ENCODE results near the gene GJA3. TPM values are rescaled to one million over a fixed set of nuclear protein-coding genes. Genes with fewer than 3 reads are reported as not detected.
A peak's percentile ranks its signal among the peaks of the same experiment; 100 is the strongest.

GJA3 gene
- total RNA-seq, 1 experiment from 2014 or later: 0.92 TPM

- Histone ChIP-seq H3K27ac (ENCODE audit: insufficient read length, low read depth, low read length) (no peak overlapping the region), H2BK5ac (ENCODE audit: insufficient read length, low read length) (no peak overlapping the region), H3K9me3 (ENCODE audit: control insufficient read depth, low read depth, low read length) (no peaks in the 10 kb centered on the region), H3K23ac (ENCODE audit: insufficient read length, low read depth, low read length) (no peak overlapping the region), H3K56ac (ENCODE audit: insufficient read length, low read depth, low read length) (no peak overlapping the region), H2BK20ac (ENCODE audit: low read depth, low read length, poor library complexity, severe bottlenecking) (no peak overlapping the region), H3K18ac (ENCODE audit: insufficient read length, low read depth, low read length) (no peak overlapping the region), H3K79me1 (ENCODE audit: insufficient read depth, low read depth, low read length, poor library complexity, severe bottlenecking) (no peaks in the 10 kb centered on the region), H4K5ac (ENCODE audit: insufficient read length, low read depth, low read length) (no peak overlapping the region), H3K23me2 (ENCODE audit: insufficient read length, low read depth, low read length, poor library complexity, severe bottlenecking) (no peaks in the 10 kb centered on the region), H3K79me2 (ENCODE audit: insufficient read depth, low read length) (no peaks in the 10 kb centered on the region), H3K14ac (ENCODE audit: insufficient read depth, low read length) (no peak overlapping the region), H2BK15ac (ENCODE audit: low read depth, low read length) (no peak overlapping the region), H4K91ac (ENCODE audit: insufficient read length, low read depth, low read length) (no peak overlapping the region), H3K9ac (ENCODE audit: extremely low read depth, insufficient read length, low read length) (no peak overlapping the region), H3T11ph (ENCODE audit: low read length) (no peak overlapping the region), H2BK12ac (ENCODE audit: insufficient read length, low read depth, low read length) (no peak overlapping the region), H3K27me3 (ENCODE audit: insufficient read depth, low read length) (no peaks in the 10 kb centered on the region), H3K4me2 (ENCODE audit: insufficient read depth, insufficient read length, low read length) (no peak overlapping the region), H2BK120ac (ENCODE audit: low read depth, low read length, poor library complexity, severe bottlenecking) (no peak overlapping the region), H3K4ac (ENCODE audit: low read depth, low read length) (no peak overlapping the region), H3K4me1 (ENCODE audit: insufficient read depth, low read length) (no peaks in the 10 kb centered on the region), H4K8ac (replicated peaks; ENCODE audit: insufficient read length, low read depth, low read length) (no peak overlapping the region), H4K20me1 (ENCODE audit: control insufficient read depth, insufficient read depth, insufficient read length) (no peaks in the 10 kb centered on the region), H2AFZ (ENCODE audit: low read length) (no peak overlapping the region), H2AK5ac (ENCODE audit: insufficient read length, low read length) (no peak overlapping the region)
- DNase-seq: no peak
- Mint-ChIP-seq H3K36me3 (ENCODE audit: insufficient read depth in 1 of 3, low read depth in 3 of 3) (no peaks in the 10 kb centered on the region), H3K27ac (peak overlapping the region in 1 of 3 experiments; percentile 25; a peak in 1 of 7 replicates), H3K9me3 (no peaks in the 10 kb centered on the region), H3K4me3 (peak overlapping the region in 1 of 2 experiments; percentile 18; a peak in 1 of 5 replicates), H3K4me1 (no peaks in the 10 kb centered on the region; a peak in 2 of 4 replicates), H3K27me3 (ENCODE audit: low read depth) (peaks cover 39% of the 10 kb centered on the region)
- no CpG with 5 or more reads among the region's 7 CpGs for WGBS (ENCODE audit: extremely low coverage, insufficient read length, low lambda C conversion rate)
- TF ChIP-seq CTCF (conservative IDR thresholded peaks at IDR 0.05): no peak
These were observed 7.5 kb upstream of the GJA3 start for GRCh38 chr13:20168396-20168795.
